IPS-NIHi7 (cell line): ENCODE data around the gene JADE1.

Source experiments
- DNase-seq: peaks from one replicate; pipeline ENCODE4 v3.0.0; 2012; ENCODE audit warnings: mixed read lengths; ENCODE audit errors: extremely low spot score

JADE1 gene

GRCh38 chr4:128810331-128810870 is 901 bp downstream of the JADE1 start:
- no peak for DNase-seq

GRCh38 chr4:128810871-128811570 is 1.5 kb downstream of the JADE1 start:
- DNase-seq = peak; percentile 84

GRCh38 chr4:128811571-128812441 is 2.3 kb downstream of the JADE1 start:
- peak; percentile 71 for DNase-seq

- DNase-seq = peak; percentile 41
These were observed 3.1 kb downstream of the JADE1 start for GRCh38 chr4:128812442-128813235.

- DNase-seq = no peak
These were observed 4.5 kb downstream of the JADE1 start for GRCh38 chr4:128813965-128814364.

GRCh38 chr4:128818442-128818841 is 8.9 kb downstream of the JADE1 start:
- no peak for DNase-seq

GRCh38 chr4:128819082-128819742 is 9.7 kb downstream of the JADE1 start:
- no peak for DNase-seq

- DNase-seq = no peak
These were observed 11.2 kb downstream of the JADE1 start for GRCh38 chr4:128820671-128821070.

- no peak for DNase-seq
These were observed 11.7 kb downstream of the JADE1 start for GRCh38 chr4:128821151-128821550.

GRCh38 chr4:128823025-128823661 is 13.6 kb downstream of the JADE1 start:
- DNase-seq = no peak

GRCh38 chr4:128825226-128825625 is 15.7 kb downstream of the JADE1 start:
- no peak for DNase-seq

GRCh38 chr4:128827296-128827695 is 17.8 kb downstream of the JADE1 start:
- no peak for DNase-seq

GRCh38 chr4:128830906-128831503 is 21.5 kb downstream of the JADE1 start:
- DNase-seq = no peak

GRCh38 chr4:128831531-128832242 is 22.2 kb downstream of the JADE1 start:
- DNase-seq = peak; percentile 65

GRCh38 chr4:128832243-128832625 is 22.7 kb downstream of the JADE1 start:
- no peak for DNase-seq

GRCh38 chr4:128835498-128836222 is 26.2 kb downstream of the JADE1 start:
- no peak for DNase-seq

GRCh38 chr4:128837198-128837597 is 27.7 kb downstream of the JADE1 start:
- no peak for DNase-seq

GRCh38 chr4:128837679-128838078 is 28.2 kb downstream of the JADE1 start:
- DNase-seq = no peak

- DNase-seq = no peak
These were observed 31.3 kb downstream of the JADE1 start for GRCh38 chr4:128840711-128841318.
